Measurements from ENCODE around the gene KCTD12. TPM values are rescaled to one million over a fixed set of nuclear protein-coding genes. Genes with fewer than 3 reads are reported as not detected.

KCTD12 gene
- total RNA-seq, 1 experiment from 2014 or later: 1.9 TPM

GRCh38 chr13:76904507-76904906 lies 18.3 kb upstream of the KCTD12 start:
- ATAC-seq (no peak), DNase-seq (ENCODE audit: low read depth, low spot score) (no peak)
- Histone ChIP-seq H2AFZ (ENCODE audit: low read depth, low read length, poor library complexity, severe bottlenecking) (no peak overlapping the region), H3K79me2 (ENCODE audit: insufficient read depth, low read length) (no peaks in the 10 kb centered on the region), H3K27me3 (ENCODE audit: insufficient read depth, low read length) (peaks cover 20% of the 10 kb centered on the region), H3K4me2 (ENCODE audit: low read length) (no peak overlapping the region), H3K27ac (ENCODE audit: low read depth, low read length) (no peak overlapping the region), H3K4me3 (replicated peaks in 1 of 2; ENCODE audit: low read depth in 1 of 2, low read length in 2 of 2) (no peak overlapping the region), H3K9me2 (ENCODE audit: insufficient read depth) (no peaks in the 10 kb centered on the region), H3K36me3 (ENCODE audit: control insufficient read depth in 1 of 2, insufficient read depth in 2 of 2, low read length in 2 of 2) (no peaks in the 10 kb centered on the region), H3K9ac (ENCODE audit: low read length) (no peak overlapping the region), H3K9me3 (ENCODE audit: control insufficient read depth in 1 of 2, insufficient read depth in 1 of 2, low read depth in 1 of 2, low read length in 2 of 2) (no peaks in the 10 kb centered on the region), H4K20me1 (ENCODE audit: insufficient read depth) (no peaks in the 10 kb centered on the region), H3K4me1 (ENCODE audit: control insufficient read depth in 1 of 2, insufficient read depth in 2 of 2, low read length in 2 of 2) (no peaks in the 10 kb centered on the region)
- TF ChIP-seq SRF (IDR thresholded peaks at IDR 0.05; ENCODE audit: low read depth) (no peak), JUND (IDR thresholded peaks at IDR 0.05) (no peak), POLR2A (IDR thresholded peaks at IDR 0.05; ENCODE audit: borderline replicate concordance, extremely low read depth, insufficient read depth, insufficient read length) (no peak), SP1 (IDR thresholded peaks at IDR 0.05; ENCODE audit: low read depth) (no peak), ZFX (IDR thresholded peaks at IDR 0.05) (no peak), FOSL1 (IDR thresholded peaks at IDR 0.05; ENCODE audit: low read depth) (no peak), CTCF (IDR thresholded peaks at IDR 0.05 in 2 of 3, conservative IDR thresholded peaks at IDR 0.05 in 1 of 3; ENCODE audit: borderline replicate concordance in 1 of 3, insufficient read depth in 1 of 3, low read depth in 2 of 3, low read length in 2 of 3) (no peak), EGR1 (IDR thresholded peaks at IDR 0.05; ENCODE audit: low read depth) (no peak), TCF7L2 (IDR thresholded peaks at IDR 0.05; ENCODE audit: borderline replicate concordance, extremely low read depth, insufficient read depth, insufficient read length) (no peak), EZH2 (IDR thresholded peaks at IDR 0.05) (no peak), YY1 (IDR thresholded peaks at IDR 0.05; ENCODE audit: extremely low read depth, insufficient replicate concordance, low read depth, low read length) (no peak), SIN3A (IDR thresholded peaks at IDR 0.05; ENCODE audit: low read depth) (no peak), RAD21 (IDR thresholded peaks at IDR 0.05; ENCODE audit: low read depth) (no peak), ZNF274 (IDR thresholded peaks at IDR 0.05; ENCODE audit: low read depth, low read length) (no peak), REST (IDR thresholded peaks at IDR 0.05; ENCODE audit: low read depth) (no peak), MAX (IDR thresholded peaks at IDR 0.05) (no peak), ZBTB33 (IDR thresholded peaks at IDR 0.05; ENCODE audit: extremely low read depth, insufficient replicate concordance, low read length) (no peak), ELF1 (IDR thresholded peaks at IDR 0.05; ENCODE audit: borderline replicate concordance, low read depth) (no peak)
- CTCF ChIA-PET: interaction anchor here (1.2 to 1.9 kb wide), 6 partner anchors 237 to 1217 kb away, joined by 5 to 11 read pairs (median 7); no protein-coding TSS in a partner anchor
- POLR2A ChIA-PET: no interaction called here
- intact Hi-C loops (cut with micrococcal nuclease): loop anchor here (10.0 kb wide), 2 partner anchors 890 to 1330 kb away; no protein-coding TSS in a partner anchor
- no TSS peak for BruUV-seq (replicated peaks)
- RAD21 ChIA-PET (ENCODE audit: low non-redundant PET in 1 of 2, low total read pairs in 2 of 2, uncharacterized antibody in 2 of 2, unreplicated experiment in 2 of 2): no interaction called here
